ENCODE measurements around the gene EXOSC7.

DNA sequence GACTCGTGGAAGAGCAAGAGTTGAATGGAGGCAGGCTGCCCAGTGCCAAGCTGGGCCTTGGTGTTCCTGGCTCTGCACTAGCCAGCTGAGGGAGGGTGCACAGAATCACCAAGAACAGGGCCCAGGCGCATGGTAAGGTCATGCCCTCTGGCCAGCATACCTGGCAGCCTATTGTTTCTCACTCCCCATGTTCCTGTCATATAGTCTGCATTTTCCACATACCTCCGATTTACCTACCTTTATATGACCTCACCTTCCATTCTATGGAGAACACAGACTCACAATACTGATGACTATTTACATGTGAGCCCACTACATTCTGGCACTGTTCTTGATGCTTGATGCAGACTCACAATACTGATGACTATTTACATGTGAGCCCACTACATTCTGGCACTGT lies 55.5 kb downstream of the EXOSC7 start:
- TF ChIP-seq, protein P1, sequence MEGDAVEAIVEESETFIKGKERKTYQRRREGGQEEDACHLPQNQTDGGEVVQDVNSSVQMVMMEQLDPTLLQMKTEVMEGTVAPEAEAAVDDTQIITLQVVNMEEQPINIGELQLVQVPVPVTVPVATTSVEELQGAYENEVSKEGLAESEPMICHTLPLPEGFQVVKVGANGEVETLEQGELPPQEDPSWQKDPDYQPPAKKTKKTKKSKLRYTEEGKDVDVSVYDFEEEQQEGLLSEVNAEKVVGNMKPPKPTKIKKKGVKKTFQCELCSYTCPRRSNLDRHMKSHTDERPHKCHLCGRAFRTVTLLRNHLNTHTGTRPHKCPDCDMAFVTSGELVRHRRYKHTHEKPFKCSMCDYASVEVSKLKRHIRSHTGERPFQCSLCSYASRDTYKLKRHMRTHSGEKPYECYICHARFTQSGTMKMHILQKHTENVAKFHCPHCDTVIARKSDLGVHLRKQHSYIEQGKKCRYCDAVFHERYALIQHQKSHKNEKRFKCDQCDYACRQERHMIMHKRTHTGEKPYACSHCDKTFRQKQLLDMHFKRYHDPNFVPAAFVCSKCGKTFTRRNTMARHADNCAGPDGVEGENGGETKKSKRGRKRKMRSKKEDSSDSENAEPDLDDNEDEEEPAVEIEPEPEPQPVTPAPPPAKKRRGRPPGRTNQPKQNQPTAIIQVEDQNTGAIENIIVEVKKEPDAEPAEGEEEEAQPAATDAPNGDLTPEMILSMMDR (IDR thresholded peaks at IDR 0.05): no peak
- no peak for TF ChIP-seq POLR2A (IDR thresholded peaks at IDR 0.05)
- no peak for TF ChIP-seq POLR2AphosphoS5 (IDR thresholded peaks at IDR 0.05)
- no peak for TF ChIP-seq EP300 (IDR thresholded peaks at IDR 0.05)
